ENCODE results near the gene RND2.
"Not testable (repeated sequence)": the region's sequence is repeated elsewhere in the genome, so short reads cannot be mapped to it uniquely, and the experiment has no call there.

RND2 gene

DNA sequence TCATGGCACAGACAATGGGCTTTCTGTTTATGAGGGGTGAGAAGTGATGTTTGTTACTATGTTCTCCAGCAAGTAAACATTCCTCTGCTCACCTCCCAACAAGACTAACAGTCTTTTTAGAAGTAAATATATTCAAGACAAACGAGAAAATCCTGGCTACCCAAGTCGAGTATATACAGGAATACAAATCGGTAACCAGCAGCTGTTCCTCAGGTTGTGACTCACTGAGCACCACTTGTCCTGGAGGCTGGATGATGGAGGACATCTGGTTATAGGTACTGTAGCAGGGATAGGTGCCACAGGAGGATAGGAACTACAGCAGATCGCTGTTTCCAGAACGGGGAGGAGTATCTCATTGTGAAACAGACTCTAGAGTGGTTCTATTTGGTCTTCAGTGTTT is 32.2 kb upstream of the RND2 start:
- no peak overlapping the region for H3K4me3 ChIP-seq (ENCODE audit: low read length)
- no peaks in the 10 kb centered on the region for H3K27me3 ChIP-seq (ENCODE audit: control insufficient read depth, insufficient read depth, low read length)
- H3K4me1 ChIP-seq (ENCODE audit: control insufficient read depth, insufficient read depth, low read length) = peaks cover 7% of the 10 kb centered on the region
- H3K9ac ChIP-seq (ENCODE audit: low read length) = no peak overlapping the region
- H3K36me3 ChIP-seq (ENCODE audit: control insufficient read depth, insufficient read depth, low read length) = peaks cover 30% of the 10 kb centered on the region
- H3K27ac ChIP-seq (ENCODE audit: low read depth, low read length) = no peak overlapping the region

DNA sequence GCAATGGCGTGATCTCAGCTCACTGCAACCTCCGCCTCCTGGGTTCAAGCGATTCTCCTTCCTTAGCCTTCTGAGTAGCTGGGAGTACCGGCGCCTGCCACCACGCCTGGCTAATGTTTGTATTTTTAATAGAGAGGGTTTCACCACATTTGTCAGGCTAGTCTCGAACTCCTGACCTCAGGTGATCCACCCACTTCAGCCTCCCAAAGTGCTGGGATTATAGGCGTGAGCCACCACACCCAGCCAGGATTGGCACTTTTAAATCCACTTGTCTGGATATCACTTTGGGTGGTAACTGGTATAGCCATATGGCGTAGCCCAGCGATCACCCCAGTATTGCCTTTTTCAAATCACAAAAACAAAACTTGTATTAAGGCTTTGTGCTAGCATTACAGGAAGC is 31.1 kb upstream of the RND2 start:
- H3K27me3 ChIP-seq (ENCODE audit: control insufficient read depth, insufficient read depth, low read length); H3K4me1 ChIP-seq (ENCODE audit: control insufficient read depth, insufficient read depth, low read length); H3K27ac ChIP-seq (ENCODE audit: low read depth, low read length); H3K9ac ChIP-seq (ENCODE audit: low read length); H3K4me3 ChIP-seq (ENCODE audit: low read length): not testable (repeated sequence)
- H3K36me3 ChIP-seq (ENCODE audit: control insufficient read depth, insufficient read depth, low read length) = peaks cover 29% of the 10 kb centered on the region

DNA sequence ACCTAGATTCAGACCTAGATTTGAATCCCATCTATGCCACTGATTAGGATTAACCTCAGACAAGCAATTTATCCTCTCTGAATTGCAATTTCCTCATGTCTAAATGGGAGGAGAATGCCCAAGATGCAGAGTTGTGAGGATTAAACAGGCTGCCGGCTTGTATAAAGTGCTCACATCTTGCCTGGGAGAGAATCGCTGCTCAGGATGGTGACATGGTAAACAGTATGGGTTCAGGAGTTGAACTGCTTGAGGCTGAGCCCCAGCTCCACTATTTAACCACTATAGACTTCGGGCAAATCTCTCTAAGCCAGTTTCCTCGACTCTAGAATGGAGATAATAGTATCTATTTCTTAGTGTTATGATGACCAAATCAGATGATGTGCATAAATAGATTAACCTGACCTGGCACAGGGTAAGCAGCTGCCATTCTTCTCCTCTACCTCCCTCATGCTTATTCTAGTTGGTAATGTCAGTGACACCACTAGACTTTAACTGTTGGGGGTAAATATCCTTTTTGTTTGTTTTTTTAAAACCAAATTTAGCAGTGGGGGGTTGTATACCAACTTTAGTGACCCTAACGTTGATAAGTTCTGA is 27.5 kb upstream of the RND2 start:
- Histone ChIP-seq H3K4me1 (ENCODE audit: control insufficient read depth, insufficient read depth, low read length) (peaks cover 14% of the 10 kb centered on the region), H3K4me3 (ENCODE audit: low read length) (peak overlapping the region; percentile 44), H3K27me3 (ENCODE audit: control insufficient read depth, insufficient read depth, low read length) (no peaks in the 10 kb centered on the region), H3K36me3 (ENCODE audit: control insufficient read depth, insufficient read depth, low read length) (peaks cover 19% of the 10 kb centered on the region), H3K27ac (ENCODE audit: low read depth, low read length) (peak overlapping the region; percentile 77), H3K9ac (ENCODE audit: low read length) (peak overlapping the region; percentile 12)

DNA sequence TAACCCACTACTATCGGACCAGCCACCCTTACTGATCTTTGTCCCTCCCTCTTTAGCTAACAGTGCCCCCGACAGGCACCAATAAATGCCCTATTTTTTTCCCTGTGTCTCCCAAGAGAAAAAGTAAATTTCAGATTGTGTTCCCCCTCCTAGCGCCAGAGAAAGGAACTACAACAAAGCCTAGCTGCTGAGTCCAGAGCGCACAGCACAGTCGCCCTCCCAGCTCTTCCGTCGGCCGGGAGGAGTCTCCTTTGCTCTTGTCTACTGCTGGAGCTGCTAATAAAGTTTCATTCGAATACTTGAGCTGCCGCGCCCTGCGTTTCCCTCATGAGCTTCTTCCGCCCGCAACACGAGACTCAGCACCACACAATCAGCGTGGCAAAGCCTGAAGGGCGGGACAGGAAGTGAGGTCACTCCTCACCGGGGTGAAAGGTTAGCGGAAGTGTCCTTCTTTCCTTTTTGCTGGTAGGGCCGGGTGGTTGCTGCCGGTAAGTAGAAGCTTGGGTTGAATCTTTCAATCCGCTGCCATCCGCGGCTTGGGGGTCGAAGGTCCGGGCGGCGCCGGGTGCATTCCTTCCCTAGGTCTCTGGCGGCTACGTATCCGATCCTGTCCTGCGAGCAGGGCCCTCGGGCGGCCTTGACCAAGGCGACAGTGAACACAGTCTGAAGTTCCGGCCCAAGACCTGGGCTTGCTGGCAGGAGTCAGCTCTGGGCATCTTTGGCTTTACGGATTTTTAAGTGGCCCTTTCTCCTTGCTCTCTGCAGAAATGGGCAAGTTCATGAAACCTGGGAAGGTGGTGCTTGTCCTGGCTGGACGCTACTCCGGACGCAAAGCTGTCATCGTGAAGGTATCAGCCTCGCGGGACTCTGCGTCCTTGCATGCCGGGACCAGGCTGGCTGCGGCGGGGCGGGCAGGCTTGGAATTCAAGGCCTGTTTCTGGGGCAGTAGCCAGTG is 26.8 kb upstream of the RND2 start, which contains the start of gene RPL27:
Gene RPL27, plus strand, starts transcription at position 436 of the 955 bp plus-strand sequence. Its CDS starts 332 bp downstream, at position 768.
- H3K27ac ChIP-seq (ENCODE audit: low read depth, low read length) = peak within 1 kb of the TSS; percentile 85
- peak within 1 kb of the TSS; percentile 82 for H3K4me3 ChIP-seq (ENCODE audit: low read length)
- no peaks in the 10 kb centered on the region for H3K27me3 ChIP-seq (ENCODE audit: control insufficient read depth, insufficient read depth, low read length)
- H3K36me3 ChIP-seq (ENCODE audit: control insufficient read depth, insufficient read depth, low read length) = peaks cover 14% of the 10 kb centered on the region
- H3K9ac ChIP-seq (ENCODE audit: low read length) = peak within 1 kb of the TSS; percentile 91
- H3K4me1 ChIP-seq (ENCODE audit: control insufficient read depth, insufficient read depth, low read length) = peaks cover 14% of the 10 kb centered on the region

DNA sequence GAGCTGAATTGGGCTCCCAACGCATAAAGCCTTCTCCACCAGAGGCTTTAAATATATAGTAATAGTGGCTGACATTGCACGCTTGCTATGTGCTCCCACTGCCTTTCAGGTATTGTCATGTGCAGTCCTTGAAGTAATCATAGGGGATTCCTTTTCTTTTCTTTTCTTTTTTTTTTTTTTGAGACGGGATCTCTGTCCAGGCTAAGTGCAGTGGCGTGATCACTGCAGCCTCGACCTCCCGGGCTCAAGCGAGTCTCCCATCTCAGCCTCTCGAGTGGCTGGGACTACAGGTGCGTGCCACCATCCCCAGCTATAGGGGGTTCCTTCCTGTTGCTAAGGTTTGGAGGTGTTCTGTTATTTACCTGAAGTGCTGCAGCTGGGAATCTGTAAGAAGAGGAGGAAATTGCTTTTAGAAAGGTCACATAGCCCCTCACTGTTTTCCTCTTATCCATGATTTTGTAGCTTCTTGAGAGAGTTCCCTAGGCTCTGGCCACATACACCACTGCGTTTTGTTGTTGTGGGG is 26.0 kb upstream of the RND2 start:
- peak overlapping the region; percentile 82 for H3K4me3 ChIP-seq (ENCODE audit: low read length)
- peaks cover 19% of the 10 kb centered on the region for H3K36me3 ChIP-seq (ENCODE audit: control insufficient read depth, insufficient read depth, low read length)
- H3K27me3 ChIP-seq (ENCODE audit: control insufficient read depth, insufficient read depth, low read length) = no peaks in the 10 kb centered on the region
- H3K4me1 ChIP-seq (ENCODE audit: control insufficient read depth, insufficient read depth, low read length) = peaks cover 14% of the 10 kb centered on the region
- H3K9ac ChIP-seq (ENCODE audit: low read length) = peak overlapping the region; percentile 91
- H3K27ac ChIP-seq (ENCODE audit: low read depth, low read length) = peak overlapping the region; percentile 85

DNA sequence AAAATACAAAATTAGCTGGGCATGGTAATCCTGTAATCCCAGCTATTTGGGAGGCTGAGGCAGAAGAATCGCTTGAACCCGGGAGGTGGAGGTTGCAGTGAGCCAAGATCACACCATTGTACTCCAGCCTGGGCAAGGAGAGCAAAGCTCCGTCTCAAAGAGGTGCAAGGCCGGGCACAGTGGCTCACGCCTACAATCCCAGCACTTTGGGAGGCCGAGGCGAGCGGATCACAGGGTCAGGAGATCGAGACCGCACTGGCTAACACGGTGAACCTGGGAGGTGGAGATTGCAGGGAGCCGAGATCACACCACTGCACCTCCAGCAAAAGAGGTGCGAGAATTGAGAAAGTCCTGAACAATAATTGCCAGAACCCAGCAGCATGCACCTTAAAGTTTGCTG is 24.1 kb upstream of the RND2 start:
- H3K9ac ChIP-seq (ENCODE audit: low read length); H3K4me3 ChIP-seq (ENCODE audit: low read length); H3K27me3 ChIP-seq (ENCODE audit: control insufficient read depth, insufficient read depth, low read length); H3K27ac ChIP-seq (ENCODE audit: low read depth, low read length): not testable (repeated sequence)
- peaks cover 19% of the 10 kb centered on the region for H3K36me3 ChIP-seq (ENCODE audit: control insufficient read depth, insufficient read depth, low read length)
- peaks cover 14% of the 10 kb centered on the region for H3K4me1 ChIP-seq (ENCODE audit: control insufficient read depth, insufficient read depth, low read length)

DNA sequence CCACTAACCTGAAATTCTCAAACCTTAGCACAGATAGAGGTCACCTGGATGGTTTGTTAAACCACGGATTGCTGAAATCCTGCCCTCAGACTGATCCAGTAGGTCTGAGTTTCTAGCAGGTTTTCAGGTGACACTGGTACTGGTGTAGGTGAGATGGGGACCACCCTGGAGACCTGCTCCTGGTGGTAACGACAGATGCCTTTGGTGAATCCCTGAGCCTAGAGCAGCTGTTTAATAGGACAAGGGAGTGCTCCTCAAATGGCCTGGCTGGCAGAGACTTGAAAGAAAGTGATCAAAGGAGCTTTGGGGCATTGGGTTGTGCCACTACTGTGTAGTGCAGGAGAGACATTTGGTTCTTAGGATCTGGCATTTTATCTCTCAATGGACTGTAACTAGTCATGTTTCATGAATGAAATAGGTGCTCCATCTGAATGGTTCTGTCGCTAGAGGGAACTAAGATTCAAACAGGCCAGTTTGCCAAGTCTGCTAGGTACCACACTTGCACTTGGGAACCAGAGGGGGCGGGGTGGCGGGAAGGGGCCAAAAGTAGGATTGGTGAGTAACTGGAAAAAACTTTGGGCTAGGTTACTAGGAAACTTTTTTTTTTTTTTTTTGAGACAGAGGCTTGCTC is 21.4 kb upstream of the RND2 start:
- H3K27me3 ChIP-seq (ENCODE audit: control insufficient read depth, insufficient read depth, low read length) = no peaks in the 10 kb centered on the region
- H3K4me3 ChIP-seq (ENCODE audit: low read length) = no peak overlapping the region
- no peak overlapping the region for H3K9ac ChIP-seq (ENCODE audit: low read length)
- peaks cover 10% of the 10 kb centered on the region for H3K4me1 ChIP-seq (ENCODE audit: control insufficient read depth, insufficient read depth, low read length)
- H3K36me3 ChIP-seq (ENCODE audit: control insufficient read depth, insufficient read depth, low read length) = peaks cover 19% of the 10 kb centered on the region
- no peak overlapping the region for H3K27ac ChIP-seq (ENCODE audit: low read depth, low read length)

DNA sequence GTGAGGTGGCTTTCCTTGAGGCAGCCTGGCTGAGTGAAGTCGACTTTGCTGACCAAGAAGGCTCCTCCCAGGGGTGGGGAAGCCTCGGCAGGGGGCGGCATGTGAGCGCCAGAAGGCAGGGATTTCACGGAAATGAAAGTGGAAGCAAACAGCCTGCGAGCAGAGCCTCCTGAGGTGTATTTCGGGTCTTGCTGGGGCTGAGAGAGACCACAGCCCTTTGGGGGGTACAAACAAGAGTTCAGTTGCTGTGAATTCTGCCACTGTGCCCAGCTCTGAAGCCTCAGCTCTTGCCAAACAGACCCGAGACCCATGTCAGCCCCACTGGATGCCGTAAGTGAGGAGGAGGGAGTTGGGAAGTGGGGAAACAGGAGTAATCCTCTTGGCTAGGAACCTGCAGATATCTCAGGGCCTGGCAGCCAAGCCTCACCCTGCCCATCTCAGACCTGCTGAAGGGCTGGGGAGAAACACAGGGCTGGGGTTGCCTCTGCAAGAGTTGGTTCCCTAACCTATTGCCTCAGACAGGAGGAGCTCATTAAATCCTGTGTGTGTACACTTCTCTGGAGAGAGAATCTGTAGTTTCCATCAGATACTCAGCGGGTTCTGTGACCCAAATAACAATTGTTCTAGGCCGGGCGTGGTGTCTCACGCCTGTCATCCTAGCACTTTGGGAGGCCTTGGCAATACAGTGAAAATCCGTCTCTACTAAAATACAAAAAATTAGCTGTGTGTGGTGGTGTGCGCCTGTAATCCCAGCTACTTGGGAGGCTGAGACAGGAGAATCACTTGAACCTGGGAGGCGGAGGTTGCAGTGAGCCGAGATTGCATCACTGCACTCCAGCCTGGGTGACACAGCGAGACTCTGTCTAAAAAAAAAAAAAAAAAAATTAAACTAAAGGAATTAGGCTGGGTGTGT is 18.1 kb upstream of the RND2 start, which contains the start of gene IFI35:
Gene IFI35, plus strand, starts transcription at position 146 of the 913 bp plus-strand sequence. Its CDS starts 164 bp downstream, at position 310.
- Histone ChIP-seq H3K27me3 (ENCODE audit: control insufficient read depth, insufficient read depth, low read length) (no peaks in the 10 kb centered on the region), H3K4me1 (ENCODE audit: control insufficient read depth, insufficient read depth, low read length) (peaks cover 3% of the 10 kb centered on the region), H3K27ac (ENCODE audit: low read depth, low read length) (peak within 1 kb of the TSS; percentile 94), H3K9ac (ENCODE audit: low read length) (peak within 1 kb of the TSS; percentile 93), H3K4me3 (ENCODE audit: low read length) (peak within 1 kb of the TSS; percentile 96), H3K36me3 (ENCODE audit: control insufficient read depth, insufficient read depth, low read length) (peaks cover 7% of the 10 kb centered on the region)

DNA sequence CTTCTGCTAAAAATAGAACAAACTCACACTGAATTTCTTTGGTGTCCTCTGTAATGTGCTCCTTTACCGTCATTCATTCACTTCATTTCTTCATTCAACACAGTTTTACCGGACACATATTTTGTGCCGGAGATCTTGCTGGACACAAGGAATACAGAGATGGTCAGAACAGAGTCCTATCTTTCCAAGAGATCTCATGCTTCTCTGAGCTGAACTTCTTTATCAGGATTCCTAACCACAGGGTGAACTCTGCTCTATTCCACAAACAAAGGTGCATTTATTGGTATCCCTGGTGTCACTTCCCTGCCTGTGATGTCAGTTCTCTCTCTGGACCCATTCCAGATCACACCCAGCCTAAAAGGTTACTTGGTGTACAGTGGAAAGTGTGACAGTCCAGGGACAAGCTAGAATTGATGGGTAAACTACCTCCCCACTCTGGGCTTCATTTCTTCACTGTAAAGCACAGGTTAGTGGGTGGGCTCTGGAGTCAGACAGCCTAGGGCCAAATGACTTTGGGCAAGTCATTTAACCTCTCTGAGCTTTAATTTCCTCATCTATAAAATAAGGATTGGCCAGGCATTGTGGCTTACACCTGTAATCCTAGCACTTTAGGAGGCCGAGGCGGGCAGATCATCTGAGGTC is 14.2 kb upstream of the RND2 start:
- peaks cover 3% of the 10 kb centered on the region for H3K4me1 ChIP-seq (ENCODE audit: control insufficient read depth, insufficient read depth, low read length)
- H3K9ac ChIP-seq (ENCODE audit: low read length) = no peak overlapping the region
- H3K4me3 ChIP-seq (ENCODE audit: low read length) = no peak overlapping the region

DNA sequence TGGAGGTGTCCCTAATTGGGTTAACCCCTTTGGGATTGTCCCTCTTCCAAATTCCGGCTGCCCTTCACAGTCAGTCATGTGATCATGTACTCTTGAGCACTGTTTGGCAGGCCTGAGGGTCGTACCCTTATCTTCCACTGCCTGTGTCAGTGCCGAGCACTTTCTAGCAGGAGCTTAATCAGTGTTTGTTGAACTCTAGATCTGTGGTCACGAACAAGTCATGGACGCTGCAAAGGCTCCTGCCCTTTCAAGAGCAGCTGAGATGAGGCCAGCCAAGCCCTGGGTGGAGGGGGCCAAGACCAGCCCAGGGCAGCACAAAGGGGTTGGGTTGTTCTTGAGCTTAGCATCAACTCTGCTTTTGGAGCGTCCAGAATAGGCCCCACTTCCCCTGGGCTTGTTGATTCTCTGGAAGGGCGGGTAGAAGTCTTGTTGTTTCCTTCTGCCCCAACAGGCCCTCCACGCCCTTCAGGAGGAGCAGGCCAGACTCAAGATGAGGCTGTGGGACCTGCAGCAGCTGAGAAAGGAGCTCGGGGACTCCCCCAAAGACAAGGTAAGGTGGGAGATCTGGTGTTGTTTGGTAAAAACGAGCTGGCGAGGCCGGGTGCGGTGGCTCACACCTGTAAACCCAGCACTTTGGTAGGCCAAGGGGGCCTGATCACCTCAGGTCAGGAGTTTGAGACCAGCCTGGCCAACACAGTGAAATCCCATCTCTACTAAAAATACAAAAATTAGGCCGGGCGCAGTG is 13.1 kb upstream of the RND2 start:
- peaks cover 14% of the 10 kb centered on the region for H3K36me3 ChIP-seq (ENCODE audit: control insufficient read depth, insufficient read depth, low read length)
- H3K9ac ChIP-seq (ENCODE audit: low read length) = no peak overlapping the region
- H3K27me3 ChIP-seq (ENCODE audit: control insufficient read depth, insufficient read depth, low read length) = no peaks in the 10 kb centered on the region
- H3K27ac ChIP-seq (ENCODE audit: low read depth, low read length) = no peak overlapping the region
- H3K4me3 ChIP-seq (ENCODE audit: low read length) = no peak overlapping the region
- H3K4me1 ChIP-seq (ENCODE audit: control insufficient read depth, insufficient read depth, low read length) = no peaks in the 10 kb centered on the region

More for the DNA sequence above, 14.2 kb upstream of the RND2 start:
- no peak overlapping the region for H3K27ac ChIP-seq (ENCODE audit: low read depth, low read length)
- no peaks in the 10 kb centered on the region for H3K27me3 ChIP-seq (ENCODE audit: control insufficient read depth, insufficient read depth, low read length)
- H3K36me3 ChIP-seq (ENCODE audit: control insufficient read depth, insufficient read depth, low read length) = peaks cover 14% of the 10 kb centered on the region

DNA sequence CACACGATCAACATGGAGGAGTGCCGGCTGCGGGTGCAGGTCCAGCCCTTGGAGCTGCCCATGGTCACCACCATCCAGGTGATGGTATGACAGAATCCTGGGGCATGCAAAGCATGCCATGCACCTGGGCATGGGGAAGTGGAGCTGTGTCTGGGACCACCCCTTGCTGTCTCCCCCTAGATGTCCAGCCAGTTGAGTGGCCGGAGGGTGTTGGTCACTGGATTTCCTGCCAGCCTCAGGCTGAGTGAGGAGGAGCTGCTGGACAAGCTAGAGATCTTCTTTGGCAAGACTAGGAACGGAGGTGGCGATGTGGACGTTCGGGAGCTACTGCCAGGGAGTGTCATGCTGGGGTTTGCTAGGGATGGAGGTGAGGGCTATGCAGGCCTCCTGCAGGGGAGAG is 11.7 kb upstream of the RND2 start:
- no peaks in the 10 kb centered on the region for H3K27me3 ChIP-seq (ENCODE audit: control insufficient read depth, insufficient read depth, low read length)
- no peak overlapping the region for H3K4me3 ChIP-seq (ENCODE audit: low read length)
- peaks cover 2% of the 10 kb centered on the region for H3K4me1 ChIP-seq (ENCODE audit: control insufficient read depth, insufficient read depth, low read length)
- peaks cover 18% of the 10 kb centered on the region for H3K36me3 ChIP-seq (ENCODE audit: control insufficient read depth, insufficient read depth, low read length)
- peak overlapping the region; percentile 6 for H3K9ac ChIP-seq (ENCODE audit: low read length)
- H3K27ac ChIP-seq (ENCODE audit: low read depth, low read length) = no peak overlapping the region

Measured in rectal smooth muscle tissue (tissue), 1 donor.